Measurements from ENCODE around the gene BCLAF1.

GRCh38 chr6:136304410-136304809, 14.8 kb upstream of the BCLAF1 start:
- TF ChIP-seq POLR2A (IDR thresholded peaks at IDR 0.05; ENCODE audit: low read length) (no peak), GATA1 (IDR thresholded peaks at IDR 0.05; ENCODE audit: low read depth, low read length) (no peak)
